ENCODE results near the gene MGAM2.

GRCh38 chr7:142140401-142140959, 29.0 kb downstream of the MGAM2 start:
- TF ChIP-seq CTCF (conservative IDR thresholded peaks at IDR 0.05) = no peak
- no peak for TF ChIP-seq EZH2 (IDR thresholded peaks at IDR 0.05; ENCODE audit: low read depth)

All from PC-9 (cell line).